Renal cortical epithelial cell (primary cell): ENCODE measurements around the gene UNC93A. TPM values are rescaled to one million over a fixed set of nuclear protein-coding genes. Genes with fewer than 3 reads are reported as not detected.
A peak's percentile ranks its signal among the peaks of the same experiment; 100 is the strongest.
"Not testable (repeated sequence)": the region's sequence is repeated elsewhere in the genome, so short reads cannot be mapped to it uniquely, and the experiment has no call there.

Experiments used
- DNase-seq: peaks from one replicate; pipeline ENCODE4 v3.0.0-alpha.2; 2011; ENCODE audit warnings: low read depth
- total RNA-seq: library from RNA; depleted of rRNA; stranded (reverse); fragments of >200 nt; gene quantifications from 2 replicates; pipeline ENCODE4 v1.2.3, GENCODE V29; 2014

The UNC93A gene
- total RNA-seq, 1 donor from 2014 or later, result not detected

GRCh38 chr6:167338541-167339117, 47.5 kb downstream of the UNC93A start:
- DNase-seq, result no peak

- DNase-seq, result no peak
These were observed 50.0 kb downstream of the UNC93A start for GRCh38 chr6:167341038-167341583.

- no peak for DNase-seq
These were observed 50.8 kb downstream of the UNC93A start for GRCh38 chr6:167341665-167342655.

GRCh38 chr6:167342879-167343610, 51.9 kb downstream of the UNC93A start:
- DNase-seq, result no peak

GRCh38 chr6:167345348-167345747, 54.2 kb downstream of the UNC93A start:
- DNase-seq, result no peak

GRCh38 chr6:167345960-167346359, 54.8 kb downstream of the UNC93A start:
- DNase-seq, result no peak

- no peak for DNase-seq
These were observed 56.1 kb downstream of the UNC93A start for GRCh38 chr6:167347226-167347625.

- no peak for DNase-seq
These were observed 58.6 kb downstream of the UNC93A start for GRCh38 chr6:167349631-167350274.

GRCh38 chr6:167350275-167350696, 59.2 kb downstream of the UNC93A start:
- DNase-seq, result no peak

- DNase-seq, result peak; percentile 34
These were observed 59.9 kb downstream of the UNC93A start for GRCh38 chr6:167350731-167351655.

GRCh38 chr6:167351656-167352345, 60.7 kb downstream of the UNC93A start:
- DNase-seq, result no peak

GRCh38 chr6:167356874-167357273, 65.8 kb downstream of the UNC93A start:
- DNase-seq, result no peak

- not testable (repeated sequence) for DNase-seq
These were observed 67.3 kb downstream of the UNC93A start for GRCh38 chr6:167358394-167358793.

GRCh38 chr6:167361170-167361569, 70.1 kb downstream of the UNC93A start:
- not testable (repeated sequence) for DNase-seq

Other genes starting within 250 kb of the UNC93A start
- not detected in 2 replicates for gene CCR6, start 168.2 kb upstream of the UNC93A start, total RNA-seq
- gene GPR31, start 133.3 kb upstream of the UNC93A start, total RNA-seq, result not detected in 2 replicates
- gene TTLL2, start 33.8 kb downstream of the UNC93A start, total RNA-seq, result not detected in 2 replicates